ENCODE results near the gene CASP14. TPM values are rescaled to one million over a fixed set of nuclear protein-coding genes. Genes with fewer than 3 reads are reported as not detected.

The CASP14 gene
- total RNA-seq, 1 donor from 2014 or later, result 34.6 TPM

GRCh38 chr19:15098460-15098859 is 49.2 kb downstream of the CASP14 start:
- no peak for DNase-seq (ENCODE audit: extremely low spot score in 2 of 2)
- no peak for TF ChIP-seq POLR2AphosphoS5 (IDR thresholded peaks at IDR 0.05; ENCODE audit: insufficient read depth in 1 of 2, low read depth in 1 of 2)
- no peak for TF ChIP-seq CTCF (IDR thresholded peaks at IDR 0.05)
- Histone ChIP-seq H3K27ac (peak overlapping the region; percentile 53), H3K27me3 (no peaks in the 10 kb centered on the region), H3K4me1 (no peaks in the 10 kb centered on the region), H3K9me3 (no peaks in the 10 kb centered on the region), H3K4me3 (no peak overlapping the region), H3K36me3 (no peaks in the 10 kb centered on the region)
- intact Hi-C loops (cut with DNase I), result no loop called here

- no peaks in the 10 kb centered on the region for H3K9me3 ChIP-seq
- H3K36me3 ChIP-seq, result no peaks in the 10 kb centered on the region
- H3K27me3 ChIP-seq, result no peaks in the 10 kb centered on the region
- intact Hi-C loops (cut with DNase I), result no loop called here
- H3K27ac ChIP-seq, result no peak overlapping the region
- no peak for DNase-seq (ENCODE audit: extremely low spot score in 2 of 2)
- H3K4me3 ChIP-seq, result no peak overlapping the region
- TF ChIP-seq CTCF (IDR thresholded peaks at IDR 0.05) (no peak), POLR2A (IDR thresholded peaks at IDR 0.05) (no peak), POLR2AphosphoS5 (IDR thresholded peaks at IDR 0.05; ENCODE audit: insufficient read depth in 1 of 2, low read depth in 1 of 2) (no peak)
- no peaks in the 10 kb centered on the region for H3K4me1 ChIP-seq
Measured at GRCh38 chr19:15099017-15099582, 49.8 kb downstream of the CASP14 start.

- intact Hi-C loops (cut with DNase I), result no loop called here
- Histone ChIP-seq H3K9me3 (no peaks in the 10 kb centered on the region), H3K4me3 (no peak overlapping the region), H3K27ac (no peak overlapping the region), H3K36me3 (no peaks in the 10 kb centered on the region), H3K27me3 (no peaks in the 10 kb centered on the region), H3K4me1 (no peaks in the 10 kb centered on the region)
- TF ChIP-seq POLR2A (IDR thresholded peaks at IDR 0.05) (no peak), POLR2AphosphoS5 (IDR thresholded peaks at IDR 0.05; ENCODE audit: insufficient read depth in 1 of 2, low read depth in 1 of 2) (peak in 1 of 2 donors; percentile 10), CTCF (IDR thresholded peaks at IDR 0.05) (peak; percentile 26 to 51 (median 40))
- DNase-seq (ENCODE audit: extremely low spot score in 2 of 2), result no peak
Measured at GRCh38 chr19:15101479-15102082, 52.3 kb downstream of the CASP14 start.

- Histone ChIP-seq H3K9me3 (no peaks in the 10 kb centered on the region), H3K27ac (no peak overlapping the region), H3K4me3 (no peak overlapping the region), H3K4me1 (peaks cover 16% of the 10 kb centered on the region), H3K36me3 (peaks cover 0 to under 1% of the 10 kb centered on the region in 2 donors), H3K27me3 (no peaks in the 10 kb centered on the region)
- DNase-seq (ENCODE audit: extremely low spot score in 2 of 2), result no peak
- intact Hi-C loops (cut with DNase I), result no loop called here
- TF ChIP-seq POLR2AphosphoS5 (IDR thresholded peaks at IDR 0.05; ENCODE audit: insufficient read depth in 1 of 2, low read depth in 1 of 2), result no peak
- no peak for TF ChIP-seq POLR2A (IDR thresholded peaks at IDR 0.05)
- TF ChIP-seq CTCF (IDR thresholded peaks at IDR 0.05), result no peak
Measured at GRCh38 chr19:15104003-15104402, 54.7 kb downstream of the CASP14 start.

GRCh38 chr19:15104411-15104810 is 55.1 kb downstream of the CASP14 start:
- TF ChIP-seq POLR2AphosphoS5 (IDR thresholded peaks at IDR 0.05; ENCODE audit: insufficient read depth in 1 of 2, low read depth in 1 of 2), result no peak
- no peak for TF ChIP-seq CTCF (IDR thresholded peaks at IDR 0.05)
- TF ChIP-seq POLR2A (IDR thresholded peaks at IDR 0.05), result no peak
- H3K27me3 ChIP-seq, result no peaks in the 10 kb centered on the region
- no peak for DNase-seq (ENCODE audit: extremely low spot score in 2 of 2)
- no peak overlapping the region for H3K4me3 ChIP-seq
- peaks cover 0 to 4% of the 10 kb centered on the region in 2 donors for H3K36me3 ChIP-seq
- H3K9me3 ChIP-seq, result no peaks in the 10 kb centered on the region
- intact Hi-C loops (cut with DNase I), result no loop called here
- H3K4me1 ChIP-seq, result peaks cover 20% of the 10 kb centered on the region
- H3K27ac ChIP-seq, result no peak overlapping the region

Measured in vagina (tissue), 2 donors.